MCF 10A (cell line): ENCODE data around the gene MGMT. TPM values are rescaled to one million over a fixed set of nuclear protein-coding genes. Genes with fewer than 3 reads are reported as not detected.
A peak's percentile ranks its signal among the peaks of the same experiment; 100 is the strongest.

Experiments used
- BruUV-seq: library from RNA; stranded (reverse); fragments of 400-500 nt; replicated peaks from 2 replicates; lab custom pipeline; 2021; lab: Mats Ljungman, UMichigan
- CTCF ChIA-PET: fragments of 300-600 bp; sonication (Branson Sonifier 250); formaldehyde crosslinking; extraction: SDS; loops from one replicate; lab custom pipeline; 2021; ENCODE audit warnings: antibody characterized with exemption, inconsistent platforms; lab: Yijun Ruan, JAX
- POLR2A ChIA-PET: fragments of 300-600, 350-650 bp; sonication (Branson Sonifier 250); formaldehyde crosslinking; extraction: SDS; loops from one replicate; lab custom pipeline; 2020; ENCODE audit warnings: antibody characterized with exemption, inconsistent platforms; lab: Yijun Ruan, JAX
- DNase-seq: peaks from one replicate; pipeline ENCODE4 v3.0.0-alpha.2; 2018; ENCODE audit not compliant: unreplicated experiment
- H3K27ac Mint-ChIP-seq: one replicate; pipeline ENCODE4 v1.8.0; 2022; ENCODE audit warnings: mild to moderate bottlenecking, low read depth, mixed read lengths; ENCODE audit not compliant: unreplicated experiment
- H3K27me3 Mint-ChIP-seq: one replicate; pipeline ENCODE4 v1.8.0; 2022; ENCODE audit warnings: mixed read lengths; ENCODE audit not compliant: insufficient read depth, unreplicated experiment
- H3K36me3 Mint-ChIP-seq: one replicate; pipeline ENCODE4 v1.8.0; 2022; ENCODE audit warnings: mild to moderate bottlenecking, moderate library complexity, mixed read lengths; ENCODE audit not compliant: insufficient read depth, unreplicated experiment
- H3K4me1 Mint-ChIP-seq: one replicate; pipeline ENCODE4 v1.8.0; 2022; ENCODE audit warnings: mixed read lengths; ENCODE audit not compliant: insufficient read depth, unreplicated experiment
- H3K4me3 Mint-ChIP-seq: one replicate; pipeline ENCODE4 v1.8.0; 2022; ENCODE audit warnings: mild to moderate bottlenecking, moderate library complexity, mixed read lengths; ENCODE audit not compliant: unreplicated experiment
- H3K9me3 Mint-ChIP-seq: one replicate; pipeline ENCODE4 v1.8.0; 2022; ENCODE audit warnings: mixed read lengths; ENCODE audit not compliant: unreplicated experiment
- CTCF ChIP-seq: fragments of 200-600 bp; IDR thresholded peaks from one replicate; pipeline ENCODE4 v1.8.0; 2022; ENCODE audit warnings: antibody characterized with exemption, mild to moderate bottlenecking; ENCODE audit not compliant: unreplicated experiment
- intact Hi-C: fragments of 100-400 bp; cut with micrococcal nuclease; formaldehyde crosslinking; loops from 2 replicates; pipeline ENCODE4 v1.14.1; 2022
- total RNA-seq: library from RNA; stranded (reverse); gene quantifications from 2 replicates; pipeline ENCODE4 v1.2.3, GENCODE V29; 2022

Gene MGMT
- total RNA-seq, 1 experiment from 2014 or later, result 18.0 TPM

GRCh38 chr10:129465796-129466702 lies 992 bp upstream of the MGMT start:
- Mint-ChIP-seq H3K9me3 (no peaks in the 10 kb centered on the region), H3K27ac (no peak overlapping the region), H3K27me3 (no peaks in the 10 kb centered on the region), H3K4me1 (no peaks in the 10 kb centered on the region), H3K36me3 (no peaks in the 10 kb centered on the region), H3K4me3 (peak overlapping the region; percentile 73)
- TSS peak; percentile 88 for BruUV-seq
- intact Hi-C loops, result loop anchor here (10.0 kb wide), 2 partner anchors 169 to 669 kb away; partner anchors contain the start of gene GLRX3
- peak; percentile 3 for DNase-seq
- POLR2A ChIA-PET, result interaction anchor here (1.1 to 1.3 kb wide), 2 partner anchors 79 to 670 kb away, joined by 3 read pairs; partner anchors contain the start of gene GLRX3
- TF ChIP-seq CTCF, result no peak
- CTCF ChIA-PET, result no interaction called here

- H3K4me1 Mint-ChIP-seq, result no peaks in the 10 kb centered on the region
- intact Hi-C loops, result loop anchor here (10.0 kb wide), 2 partner anchors 167 to 667 kb away; partner anchors contain the start of gene GLRX3
- no peaks in the 10 kb centered on the region for H3K27me3 Mint-ChIP-seq
Measured at GRCh38 chr10:129467359-129468064, 471 bp downstream of the MGMT start.

GRCh38 chr10:129468187-129468586 lies 1.1 kb downstream of the MGMT start:
- BruUV-seq, result no TSS peak
- no peak for TF ChIP-seq CTCF
- DNase-seq, result no peak
- Mint-ChIP-seq H3K4me1 (no peaks in the 10 kb centered on the region), H3K9me3 (no peaks in the 10 kb centered on the region), H3K27ac (no peak overlapping the region), H3K4me3 (peak overlapping the region; percentile 73), H3K27me3 (no peaks in the 10 kb centered on the region), H3K36me3 (no peaks in the 10 kb centered on the region)
- ChIA-PET CTCF (interaction anchor here (0.7 to 1.3 kb wide), 2 partner anchors 62 to 660 kb away, joined by 3 to 4 read pairs; no protein-coding TSS in a partner anchor), POLR2A (interaction anchor here (0.7 kb wide), 1 partner anchor 97 kb away, joined by 3 read pairs; no protein-coding TSS in a partner anchor)
- intact Hi-C loops, result loop anchor here (10.0 kb wide), 2 partner anchors 167 to 667 kb away; partner anchors contain the start of gene GLRX3

More at GRCh38 chr10:129467359-129468064, 471 bp downstream of the MGMT start:
- no peak for TF ChIP-seq CTCF
- TSS peak; percentile 31 for BruUV-seq
- Mint-ChIP-seq H3K36me3 (no peaks in the 10 kb centered on the region), H3K4me3 (peak overlapping the region; percentile 73), H3K27ac (no peak overlapping the region), H3K9me3 (no peaks in the 10 kb centered on the region)
- CTCF ChIA-PET, result interaction anchor here (0.7 to 1.3 kb wide), 4 partner anchors 63 to 1432 kb away, joined by 3 to 4 read pairs (median 3); no protein-coding TSS in a partner anchor
- POLR2A ChIA-PET, result interaction anchor here (0.7 to 1.3 kb wide), 4 partner anchors 78 to 669 kb away, joined by 3 to 6 read pairs (median 3); partner anchors contain the start of genes C10orf143 and GLRX3
- peak; percentile 13 for DNase-seq
